Measurements from ENCODE around the gene OPALIN. TPM values are rescaled to one million over a fixed set of nuclear protein-coding genes. Genes with fewer than 3 reads are reported as not detected.

Gene OPALIN
- total and polyA plus RNA-seq, 10 of the 15 experiments (the other 5 are each of a cell fraction or from before 2014, with no cell fraction given), result not detected

DNA sequence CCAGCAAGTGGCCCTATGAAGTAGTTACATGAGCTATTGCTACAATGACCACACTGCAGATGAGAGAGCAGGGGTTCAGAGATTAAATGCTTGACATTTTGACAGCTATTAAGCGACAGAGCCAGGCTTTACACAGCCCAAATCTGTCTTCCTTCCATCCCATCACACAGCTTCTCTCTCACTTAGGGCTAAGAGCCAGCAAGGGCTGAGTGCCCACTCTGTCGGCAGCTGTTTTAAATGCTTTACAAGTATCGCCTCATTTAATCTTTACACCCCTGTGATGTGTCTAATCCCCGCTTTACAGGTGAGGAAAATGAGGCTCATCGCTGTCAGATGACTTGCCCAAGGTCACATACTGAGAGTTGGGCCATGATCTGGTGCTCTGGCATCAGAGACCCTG lies 15.2 kb upstream of the OPALIN start:
- in situ Hi-C loops (cut with MboI), result no loop called here

More for the DNA sequence above, 15.2 kb upstream of the OPALIN start:
- H3K27me3 ChIP-seq (replicated peaks in 1 of 2; ENCODE audit: control insufficient read depth in 2 of 2, insufficient read depth in 2 of 2, low read length in 1 of 2), result no peaks in the 10 kb centered on the region; a peak in 1 of 4 replicates
- H3K4me3 ChIP-seq, result no peak overlapping the region
- CTCF ChIA-PET, result interaction anchor here (0.7 to 8.1 kb wide), 15 partner anchors 8 to 651 kb away, joined by 3 to 64 read pairs (median 5); partner anchors contain the start of gene TLL2
- H3K79me2 ChIP-seq (ENCODE audit: control insufficient read depth, insufficient read depth, low read length), result no peaks in the 10 kb centered on the region
- RAD21 ChIA-PET (ENCODE audit: unreplicated experiment), result interaction anchor here (2.4 kb wide), 1 partner anchor 140 kb away, joined by 14 read pairs; the partner anchor contains the start of gene TLL2
- SMC1A ChIA-PET (ENCODE audit: uncharacterized antibody, unreplicated experiment), result interaction anchor here (1.5 to 2.6 kb wide), 6 partner anchors 8 to 144 kb away, joined by 3 to 14 read pairs (median 4); no protein-coding TSS in a partner anchor
- TF ChIP-seq SIN3A (IDR thresholded peaks at IDR 0.05; ENCODE audit: low read depth, low read length) (no peak), HDGF (IDR thresholded peaks at IDR 0.05) (no peak), RAD51 (IDR thresholded peaks at IDR 0.05) (no peak), SREBF2 (IDR thresholded peaks at IDR 0.05; ENCODE audit: low read length) (no peak), HDAC6 (IDR thresholded peaks at IDR 0.05; ENCODE audit: unreplicated experiment) (no peak), CBX3 (IDR thresholded peaks at IDR 0.05; ENCODE audit: borderline replicate concordance, low read depth) (no peak), CEBPB (IDR thresholded peaks at IDR 0.05; ENCODE audit: borderline replicate concordance in 1 of 2, low read depth in 2 of 2, low read length in 2 of 2) (no peak), ESRRA (IDR thresholded peaks at IDR 0.05; ENCODE audit: low read length) (no peak), BCL11A (IDR thresholded peaks at IDR 0.05; ENCODE audit: low read depth, low read length) (no peak), TCF3 (IDR thresholded peaks at IDR 0.05; ENCODE audit: borderline replicate concordance, insufficient read depth, low read depth, low read length) (no peak), NFXL1 (IDR thresholded peaks at IDR 0.05; ENCODE audit: borderline replicate concordance) (no peak), ATF7 (IDR thresholded peaks at IDR 0.05; ENCODE audit: low read depth) (no peak), SP1 (IDR thresholded peaks at IDR 0.05; ENCODE audit: low read depth, low read length) (no peak), TCF7 (IDR thresholded peaks at IDR 0.05; ENCODE audit: borderline replicate concordance) (no peak), SIX5 (IDR thresholded peaks at IDR 0.05; ENCODE audit: low read depth, low read length, severe bottlenecking) (no peak), SREBF1 (IDR thresholded peaks at IDR 0.05; ENCODE audit: low read length) (no peak), CHD4 (IDR thresholded peaks at IDR 0.05) (no peak)
- TF ChIP-seq, protein P1, sequence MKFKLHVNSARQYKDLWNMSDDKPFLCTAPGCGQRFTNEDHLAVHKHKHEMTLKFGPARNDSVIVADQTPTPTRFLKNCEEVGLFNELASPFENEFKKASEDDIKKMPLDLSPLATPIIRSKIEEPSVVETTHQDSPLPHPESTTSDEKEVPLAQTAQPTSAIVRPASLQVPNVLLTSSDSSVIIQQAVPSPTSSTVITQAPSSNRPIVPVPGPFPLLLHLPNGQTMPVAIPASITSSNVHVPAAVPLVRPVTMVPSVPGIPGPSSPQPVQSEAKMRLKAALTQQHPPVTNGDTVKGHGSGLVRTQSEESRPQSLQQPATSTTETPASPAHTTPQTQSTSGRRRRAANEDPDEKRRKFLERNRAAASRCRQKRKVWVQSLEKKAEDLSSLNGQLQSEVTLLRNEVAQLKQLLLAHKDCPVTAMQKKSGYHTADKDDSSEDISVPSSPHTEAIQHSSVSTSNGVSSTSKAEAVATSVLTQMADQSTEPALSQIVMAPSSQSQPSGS (IDR thresholded peaks at IDR 0.05; ENCODE audit: low read length), result no peak
- TF ChIP-seq, protein P2, sequence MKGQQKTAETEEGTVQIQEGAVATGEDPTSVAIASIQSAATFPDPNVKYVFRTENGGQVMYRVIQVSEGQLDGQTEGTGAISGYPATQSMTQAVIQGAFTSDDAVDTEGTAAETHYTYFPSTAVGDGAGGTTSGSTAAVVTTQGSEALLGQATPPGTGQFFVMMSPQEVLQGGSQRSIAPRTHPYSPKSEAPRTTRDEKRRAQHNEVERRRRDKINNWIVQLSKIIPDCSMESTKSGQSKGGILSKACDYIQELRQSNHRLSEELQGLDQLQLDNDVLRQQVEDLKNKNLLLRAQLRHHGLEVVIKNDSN (IDR thresholded peaks at IDR 0.05; ENCODE audit: borderline replicate concordance, extremely low read length, insufficient read depth, low read depth, low read length), result no peak
- TF ChIP-seq, protein P3, sequence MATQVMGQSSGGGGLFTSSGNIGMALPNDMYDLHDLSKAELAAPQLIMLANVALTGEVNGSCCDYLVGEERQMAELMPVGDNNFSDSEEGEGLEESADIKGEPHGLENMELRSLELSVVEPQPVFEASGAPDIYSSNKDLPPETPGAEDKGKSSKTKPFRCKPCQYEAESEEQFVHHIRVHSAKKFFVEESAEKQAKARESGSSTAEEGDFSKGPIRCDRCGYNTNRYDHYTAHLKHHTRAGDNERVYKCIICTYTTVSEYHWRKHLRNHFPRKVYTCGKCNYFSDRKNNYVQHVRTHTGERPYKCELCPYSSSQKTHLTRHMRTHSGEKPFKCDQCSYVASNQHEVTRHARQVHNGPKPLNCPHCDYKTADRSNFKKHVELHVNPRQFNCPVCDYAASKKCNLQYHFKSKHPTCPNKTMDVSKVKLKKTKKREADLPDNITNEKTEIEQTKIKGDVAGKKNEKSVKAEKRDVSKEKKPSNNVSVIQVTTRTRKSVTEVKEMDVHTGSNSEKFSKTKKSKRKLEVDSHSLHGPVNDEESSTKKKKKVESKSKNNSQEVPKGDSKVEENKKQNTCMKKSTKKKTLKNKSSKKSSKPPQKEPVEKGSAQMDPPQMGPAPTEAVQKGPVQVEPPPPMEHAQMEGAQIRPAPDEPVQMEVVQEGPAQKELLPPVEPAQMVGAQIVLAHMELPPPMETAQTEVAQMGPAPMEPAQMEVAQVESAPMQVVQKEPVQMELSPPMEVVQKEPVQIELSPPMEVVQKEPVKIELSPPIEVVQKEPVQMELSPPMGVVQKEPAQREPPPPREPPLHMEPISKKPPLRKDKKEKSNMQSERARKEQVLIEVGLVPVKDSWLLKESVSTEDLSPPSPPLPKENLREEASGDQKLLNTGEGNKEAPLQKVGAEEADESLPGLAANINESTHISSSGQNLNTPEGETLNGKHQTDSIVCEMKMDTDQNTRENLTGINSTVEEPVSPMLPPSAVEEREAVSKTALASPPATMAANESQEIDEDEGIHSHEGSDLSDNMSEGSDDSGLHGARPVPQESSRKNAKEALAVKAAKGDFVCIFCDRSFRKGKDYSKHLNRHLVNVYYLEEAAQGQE (IDR thresholded peaks at IDR 0.05; ENCODE audit: low read depth, low read length), result no peak
- intact Hi-C loops (cut with micrococcal nuclease; ENCODE audit: unreplicated experiment), result no loop called here
- ATAC-seq, result no peak
- peaks cover 8% of the 10 kb centered on the region for H3K4me1 ChIP-seq (ENCODE audit: control insufficient read depth, insufficient read depth, low read length)
- H3K4me2 ChIP-seq (ENCODE audit: control insufficient read depth, insufficient read depth), result no peak overlapping the region
- no TSS peak for BruUV-seq (replicated peaks)
- H3K9ac ChIP-seq (ENCODE audit: control insufficient read depth, insufficient read depth, low read length), result no peak overlapping the region
- no peaks in the 10 kb centered on the region for H3K36me3 ChIP-seq (ENCODE audit: control insufficient read depth in 2 of 2, insufficient read depth in 2 of 2, low read length in 1 of 2)
- no peak overlapping the region for H3K27ac ChIP-seq (ENCODE audit: control insufficient read depth, insufficient read depth)
- no peak for FAIRE-seq
- POLR2A ChIA-PET, result no interaction called here
- no peaks in the 10 kb centered on the region for H3K9me3 ChIP-seq (replicated peaks; ENCODE audit: control insufficient read depth, insufficient read depth, low read length)
- WGBS (ENCODE audit: insufficient coverage, insufficient replicate concordance, low lambda C conversion rate, missing lambda C conversion rate), result 65% methylated on average over 5 of the region's 5 CpGs
- H4K20me1 ChIP-seq (ENCODE audit: control insufficient read depth, insufficient read depth), result no peaks in the 10 kb centered on the region
- no peak for DNase-seq (ENCODE audit: low read depth, low spot score)
- H2AFZ ChIP-seq (ENCODE audit: control insufficient read depth, low read depth, low read length), result no peak overlapping the region

Measured in GM12878 (cell line).